Hippocampal formation (tissue), 2 donors: Measurements from ENCODE around the gene SPOCK1.

Source experiments
- DNase-seq, 2 donors: peaks; one replicate each; lab custom pipeline; 2025; lab: John Stamatoyannopoulos, UW

Gene SPOCK1

GRCh38 chr5:137073189-137073588 is 425.9 kb downstream of the SPOCK1 start:
- DNase-seq: no peak

- DNase-seq: no peak
These were observed 426.6 kb downstream of the SPOCK1 start for GRCh38 chr5:137072361-137073115.

GRCh38 chr5:137071931-137072330 is 427.2 kb downstream of the SPOCK1 start:
- DNase-seq: no peak

- no peak for DNase-seq
These were observed 427.6 kb downstream of the SPOCK1 start for GRCh38 chr5:137071526-137071925.

GRCh38 chr5:137070521-137070920 is 428.6 kb downstream of the SPOCK1 start:
- DNase-seq: no peak

GRCh38 chr5:137069358-137069757 is 429.8 kb downstream of the SPOCK1 start:
- DNase-seq: no peak

GRCh38 chr5:137061382-137061781 is 437.7 kb downstream of the SPOCK1 start:
- no peak for DNase-seq

GRCh38 chr5:137058089-137058488 is 441.0 kb downstream of the SPOCK1 start:
- DNase-seq: no peak

GRCh38 chr5:137056676-137057075 is 442.4 kb downstream of the SPOCK1 start:
- no peak for DNase-seq

- no peak for DNase-seq
These were observed 443.8 kb downstream of the SPOCK1 start for GRCh38 chr5:137055271-137055872.

GRCh38 chr5:137054792-137055191 is 444.3 kb downstream of the SPOCK1 start:
- DNase-seq: no peak

GRCh38 chr5:137054335-137054734 is 444.8 kb downstream of the SPOCK1 start:
- no peak for DNase-seq

- DNase-seq: no peak
These were observed 448.0 kb downstream of the SPOCK1 start for GRCh38 chr5:137051161-137051560.

GRCh38 chr5:137040641-137041340 is 458.3 kb downstream of the SPOCK1 start:
- DNase-seq: no peak

GRCh38 chr5:137040024-137040423 is 459.1 kb downstream of the SPOCK1 start:
- DNase-seq: no peak

GRCh38 chr5:137037848-137038247 is 461.3 kb downstream of the SPOCK1 start:
- DNase-seq: no peak

GRCh38 chr5:137036640-137037039 is 462.5 kb downstream of the SPOCK1 start:
- no peak for DNase-seq

GRCh38 chr5:137035480-137035878 is 463.6 kb downstream of the SPOCK1 start:
- no peak for DNase-seq

- no peak for DNase-seq
These were observed 464.2 kb downstream of the SPOCK1 start for GRCh38 chr5:137034764-137035479.

- DNase-seq: no peak
These were observed 464.9 kb downstream of the SPOCK1 start for GRCh38 chr5:137034213-137034612.

- DNase-seq: no peak
These were observed 466.2 kb downstream of the SPOCK1 start for GRCh38 chr5:137032929-137033328.

GRCh38 chr5:137027758-137028157 is 471.4 kb downstream of the SPOCK1 start:
- DNase-seq: no peak
